NCI-H748 (cell line): Measurements from ENCODE around the gene UBE4A.
A peak's percentile ranks its signal among the peaks of the same experiment; 100 is the strongest.

Experiments used
- DNase-seq: peaks from one replicate; lab custom pipeline; 2025; ENCODE audit not compliant: unreplicated experiment; lab: John Stamatoyannopoulos, UW

Gene UBE4A

DNA sequence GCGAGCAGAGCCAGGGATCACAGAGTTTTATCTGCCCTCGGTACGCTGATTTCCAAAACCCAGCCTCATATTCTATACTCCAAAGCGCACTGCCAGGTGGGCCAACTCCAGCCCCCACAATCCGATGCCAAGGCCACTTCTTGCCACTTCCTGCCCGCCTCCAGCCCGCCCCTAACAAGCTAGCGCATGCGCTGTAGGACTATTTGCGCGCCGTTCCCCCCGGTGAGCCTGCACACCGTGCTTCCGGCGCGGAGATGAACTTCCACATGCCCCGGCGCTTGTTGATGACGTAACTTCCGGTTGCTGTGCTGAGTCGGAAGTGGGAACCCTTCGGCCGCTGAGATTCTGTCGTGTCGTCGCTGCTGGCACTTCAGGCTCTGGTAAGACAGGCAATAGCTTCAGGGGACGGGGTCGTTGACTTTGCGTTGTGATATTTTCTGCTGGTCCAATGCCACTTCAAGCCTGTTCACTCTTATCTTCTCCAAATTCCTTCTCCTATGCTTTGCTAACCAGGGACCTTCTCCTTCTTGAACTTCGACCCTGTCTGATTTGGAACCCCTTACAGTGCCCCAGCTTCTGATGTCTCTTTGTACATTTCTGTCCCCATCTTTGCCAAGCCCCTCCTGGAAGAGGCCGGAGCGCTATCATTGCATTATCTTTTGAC, at the start of gene UBE4A:
TSS of gene UBE4A (plus strand) at position 306 of the 664 bp plus-strand sequence. CDS start 5,481 bp downstream, outside the sequence.
- DNase-seq = peak; percentile 93

GRCh38 chr11:118310271-118310670, 49.1 kb upstream of the UBE4A start:
- no peak for DNase-seq

GRCh38 chr11:118310781-118311485, 48.5 kb upstream of the UBE4A start:
- DNase-seq = no peak

- no peak for DNase-seq
These were observed 47.9 kb upstream of the UBE4A start for GRCh38 chr11:118311518-118311917.

GRCh38 chr11:118312328-118312727, 47.1 kb upstream of the UBE4A start:
- no peak for DNase-seq

GRCh38 chr11:118313242-118313641, 46.2 kb upstream of the UBE4A start:
- no peak for DNase-seq

DNA sequence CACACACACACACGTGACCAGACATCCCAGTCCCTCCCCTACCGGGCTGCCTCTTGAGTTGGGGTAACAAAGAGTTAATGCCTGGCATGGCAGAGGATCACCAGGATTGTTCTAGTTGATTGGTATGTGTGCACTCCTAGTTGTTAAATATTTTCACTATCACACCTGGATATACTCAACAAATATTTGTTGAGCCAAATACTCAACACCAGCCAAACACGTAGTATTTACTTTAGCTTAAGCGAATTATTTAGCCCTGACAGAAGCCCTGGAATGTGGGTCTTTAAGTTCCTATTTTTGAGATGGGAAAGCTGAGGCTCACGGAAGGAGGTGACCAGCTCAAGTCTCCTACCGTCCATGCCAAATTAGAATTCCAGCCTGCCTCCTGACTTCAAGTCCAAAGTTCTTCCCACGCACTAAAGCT, 44.4 kb upstream of the UBE4A start:
- DNase-seq = peak; percentile 36

GRCh38 chr11:118318124-118318523, 41.3 kb upstream of the UBE4A start:
- no peak for DNase-seq

- no peak for DNase-seq
These were observed 40.6 kb upstream of the UBE4A start for GRCh38 chr11:118318581-118319336.

GRCh38 chr11:118319337-118319707, 40.1 kb upstream of the UBE4A start:
- no peak for DNase-seq

GRCh38 chr11:118320515-118320914, 38.9 kb upstream of the UBE4A start:
- no peak for DNase-seq

GRCh38 chr11:118321386-118322082, 37.9 kb upstream of the UBE4A start:
- peak; percentile 22 for DNase-seq

- no peak for DNase-seq
These were observed 36.7 kb upstream of the UBE4A start for GRCh38 chr11:118322721-118323120.

GRCh38 chr11:118325283-118325682, 34.1 kb upstream of the UBE4A start:
- no peak for DNase-seq

GRCh38 chr11:118328745-118329144, 30.7 kb upstream of the UBE4A start:
- no peak for DNase-seq

GRCh38 chr11:118334745-118335144, 24.7 kb upstream of the UBE4A start:
- DNase-seq = no peak

DNA sequence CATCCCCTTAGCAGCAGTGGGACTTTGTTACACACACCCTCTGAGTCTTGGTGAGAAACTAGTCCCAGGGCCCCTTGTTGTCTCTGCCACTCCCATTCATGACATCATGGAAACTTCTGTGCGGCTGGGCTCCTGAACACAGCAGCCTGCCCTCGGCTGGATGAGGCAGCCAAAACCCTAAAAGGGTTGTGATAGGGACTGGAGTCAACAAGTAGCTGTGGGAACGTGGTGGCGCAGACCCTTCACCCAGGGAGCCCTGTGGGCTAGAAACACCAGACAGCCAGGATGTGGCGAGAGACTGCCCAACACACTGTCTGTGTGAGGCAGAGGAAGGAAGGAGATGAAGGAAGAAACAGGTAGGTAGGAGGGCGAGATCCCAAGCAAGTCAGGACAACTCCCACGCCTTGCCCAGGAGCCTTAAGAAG, 20.8 kb upstream of the UBE4A start:
- DNase-seq = no peak

GRCh38 chr11:118339281-118339961, 20.0 kb upstream of the UBE4A start:
- DNase-seq = no peak

- no peak for DNase-seq
These were observed 19.0 kb upstream of the UBE4A start for GRCh38 chr11:118340449-118340848.

GRCh38 chr11:118341261-118341660, 18.1 kb upstream of the UBE4A start:
- no peak for DNase-seq
